Stimulated activated CD4-positive, alpha-beta T cell treated with anti-CD3 and anti-CD28 coated beads, Interleukin-1b, Interleukin-23, amount 100 ng/mL, for 1 hour (primary cell): ENCODE data around the gene VTCN1.
"Not testable (repeated sequence)": the region's sequence is repeated elsewhere in the genome, so short reads cannot be mapped to it uniquely, and the experiment has no call there.

ENCODE experiments used
- DNase-seq, 2 donors: peaks; one replicate each; pipeline ENCODE4 v3.0.0-alpha.2; 2020; ENCODE audit warnings: low read depth in 2 of 2

Gene VTCN1

GRCh38 chr1:117210831-117211261 lies at the start of gene VTCN1:
VTCN1 (minus strand) TSS chr1:117210927; CDS start chr1:117210855, 72 bp downstream.
- no peak for DNase-seq

- no peak for DNase-seq
Observed at GRCh38 chr1:117258791-117259190, 48.1 kb upstream of the VTCN1 start.

- not testable (repeated sequence) for DNase-seq
Observed at GRCh38 chr1:117258075-117258474, 47.3 kb upstream of the VTCN1 start.

- DNase-seq: no peak
Observed at GRCh38 chr1:117257291-117257690, 46.6 kb upstream of the VTCN1 start.

GRCh38 chr1:117250061-117250606 lies 39.4 kb upstream of the VTCN1 start:
- DNase-seq: no peak

- DNase-seq: no peak
Observed at GRCh38 chr1:117244971-117245370, 34.2 kb upstream of the VTCN1 start.

- no peak for DNase-seq
Observed at GRCh38 chr1:117244306-117244705, 33.6 kb upstream of the VTCN1 start.

GRCh38 chr1:117241512-117241911 lies 30.8 kb upstream of the VTCN1 start:
- no peak for DNase-seq

GRCh38 chr1:117240547-117240946 lies 29.8 kb upstream of the VTCN1 start:
- no peak for DNase-seq

GRCh38 chr1:117239467-117239866 lies 28.7 kb upstream of the VTCN1 start:
- DNase-seq: no peak

GRCh38 chr1:117237726-117238381 lies 27.1 kb upstream of the VTCN1 start:
- DNase-seq: no peak

- no peak for DNase-seq
Observed at GRCh38 chr1:117235863-117236465, 25.2 kb upstream of the VTCN1 start.

- no peak for DNase-seq
Observed at GRCh38 chr1:117232531-117232930, 21.8 kb upstream of the VTCN1 start.

GRCh38 chr1:117231748-117232373 lies 21.1 kb upstream of the VTCN1 start:
- no peak for DNase-seq

- DNase-seq: no peak
Observed at GRCh38 chr1:117231312-117231711, 20.6 kb upstream of the VTCN1 start.

GRCh38 chr1:117229217-117229616 lies 18.5 kb upstream of the VTCN1 start:
- no peak for DNase-seq

- DNase-seq: no peak
Observed at GRCh38 chr1:117225931-117226330, 15.2 kb upstream of the VTCN1 start.

GRCh38 chr1:117216718-117217117 lies 6.0 kb upstream of the VTCN1 start:
- DNase-seq: no peak

- DNase-seq: no peak
Observed at GRCh38 chr1:117215733-117216462, 5.2 kb upstream of the VTCN1 start.

- DNase-seq: no peak
Observed at GRCh38 chr1:117215019-117215418, 4.3 kb upstream of the VTCN1 start.

- DNase-seq: no peak
Observed at GRCh38 chr1:117213046-117213445, 2.3 kb upstream of the VTCN1 start.

GRCh38 chr1:117210386-117210785 lies 341 bp downstream of the VTCN1 start:
- no peak for DNase-seq
